Spinal cord (tissue), 10 donors: ENCODE data around the gene NSF. TPM values are rescaled to one million over a fixed set of nuclear protein-coding genes. Genes with fewer than 3 reads are reported as not detected.
"Not testable (repeated sequence)": the region's sequence is repeated elsewhere in the genome, so short reads cannot be mapped to it uniquely, and the experiment has no call there.

Source experiments
- DNase-seq, 6 donors: peaks; one replicate each; pipeline versions ENCODE4 v3.0.0 to v3.0.0-alpha.2; 2013 to 2015; ENCODE audit warnings: low spot score in 6 of 6, low read depth in 4 of 6
- H3K27ac ChIP-seq: one replicate; pipeline ENCODE4 v1.5.1; 2013; ENCODE audit warnings: low read depth, low read length, control low read depth
- H3K27me3 ChIP-seq: one replicate; pipeline ENCODE4 v1.6.1; 2013; ENCODE audit warnings: low read length; ENCODE audit not compliant: control insufficient read depth, insufficient read depth
- H3K36me3 ChIP-seq: one replicate; pipeline ENCODE4 v1.6.1; 2013; ENCODE audit warnings: low read length; ENCODE audit not compliant: control insufficient read depth, insufficient read depth
- H3K4me1 ChIP-seq: one replicate; pipeline ENCODE4 v1.6.1; 2013; ENCODE audit warnings: low read length; ENCODE audit not compliant: control insufficient read depth, insufficient read depth
- H3K4me3 ChIP-seq: one replicate; pipeline ENCODE4 v1.5.1; 2013; ENCODE audit warnings: low read depth, low read length, control low read depth
- H3K9me3 ChIP-seq: one replicate; pipeline ENCODE4 v1.6.1; 2013; ENCODE audit warnings: low read length; ENCODE audit not compliant: control insufficient read depth, insufficient read depth
- WGBS: methylation state at CpG from one replicate; pipeline ENCODE4 v1.1.5; 2013; ENCODE audit warnings: missing lambda C conversion rate; ENCODE audit not compliant: insufficient coverage; 5-methylcytosine and 5-hydroxymethylcytosine counted together
- polyA plus RNA-seq, 2 donors: library from polyadenylated mRNA; unstranded; fragments of 120-200 nt; gene quantifications; one replicate each; pipeline ENCODE4 v1.2.1, GENCODE V29; 2013; ENCODE audit not compliant: insufficient read length in 2 of 2
- total RNA-seq, 2 donors: library from RNA; depleted of rRNA in 1 of 2; stranded (reverse); fragments of 120-200 nt in 1 of 2; fragments of >200 nt in 1 of 2; gene quantifications; one replicate each; pipeline versions ENCODE4 v1.2.3 to v1.2.4, GENCODE V29; 2013 to 2014
- donor health status: healthy.

The NSF gene
- total and polyA plus RNA-seq, 4 donors: 46.8 to 266 (median 148) TPM

GRCh38 chr17:46741122-46741730, 150.8 kb downstream of the NSF start:
- WGBS: no CpG with 5 or more reads among the region's 2 CpGs
- DNase-seq: no peak

GRCh38 chr17:46742565-46743270, 152.2 kb downstream of the NSF start:
- no peaks in the 10 kb centered on the region for H3K9me3 ChIP-seq
- no peaks in the 10 kb centered on the region for H3K27me3 ChIP-seq
- H3K4me1 ChIP-seq: no peaks in the 10 kb centered on the region
- H3K4me3 ChIP-seq: no peak overlapping the region
- WGBS: 61% methylated on average over 4 of the region's 7 CpGs
- no peak for DNase-seq
- H3K36me3 ChIP-seq: no peaks in the 10 kb centered on the region
- H3K27ac ChIP-seq: no peak overlapping the region

More at GRCh38 chr17:46741122-46741730, 150.8 kb downstream of the NSF start:
- Histone ChIP-seq H3K9me3 (no peaks in the 10 kb centered on the region), H3K27ac (no peak overlapping the region), H3K27me3 (no peaks in the 10 kb centered on the region), H3K4me3 (no peak overlapping the region), H3K4me1 (no peaks in the 10 kb centered on the region), H3K36me3 (no peaks in the 10 kb centered on the region)

GRCh38 chr17:46744441-46744840, 154.0 kb downstream of the NSF start:
- Histone ChIP-seq H3K27ac (no peak overlapping the region), H3K4me3 (no peak overlapping the region), H3K4me1 (no peaks in the 10 kb centered on the region), H3K9me3 (no peaks in the 10 kb centered on the region), H3K36me3 (no peaks in the 10 kb centered on the region), H3K27me3 (no peaks in the 10 kb centered on the region)
- DNase-seq: no peak
- WGBS: no CpG with 5 or more reads among the region's 1 CpG

- Histone ChIP-seq H3K4me3 (no peak overlapping the region), H3K27me3 (no peaks in the 10 kb centered on the region), H3K4me1 (no peaks in the 10 kb centered on the region), H3K9me3 (no peaks in the 10 kb centered on the region), H3K27ac (no peak overlapping the region), H3K36me3 (no peaks in the 10 kb centered on the region)
- DNase-seq: no peak
- WGBS: 80% methylated on average over 1 of the region's 3 CpGs
Observed at GRCh38 chr17:46745376-46745775, 154.9 kb downstream of the NSF start.

GRCh38 chr17:46751425-46751824, 161.0 kb downstream of the NSF start:
- Histone ChIP-seq H3K4me3 (no peak overlapping the region), H3K27ac (no peak overlapping the region), H3K9me3 (no peaks in the 10 kb centered on the region), H3K36me3 (peaks cover 15% of the 10 kb centered on the region), H3K27me3 (no peaks in the 10 kb centered on the region), H3K4me1 (no peaks in the 10 kb centered on the region)
- 80% methylated on average over 1 of the region's 4 CpGs for WGBS
- DNase-seq: no peak

- no peak overlapping the region for H3K4me3 ChIP-seq
- WGBS: no CpG with 5 or more reads among the region's 3 CpGs
- H3K27me3 ChIP-seq: no peaks in the 10 kb centered on the region
- no peak for DNase-seq
- peaks cover 20% of the 10 kb centered on the region for H3K36me3 ChIP-seq
- no peaks in the 10 kb centered on the region for H3K4me1 ChIP-seq
- H3K9me3 ChIP-seq: no peaks in the 10 kb centered on the region
- no peak overlapping the region for H3K27ac ChIP-seq
Observed at GRCh38 chr17:46753776-46754175, 163.3 kb downstream of the NSF start.

- no peak overlapping the region for H3K4me3 ChIP-seq
- H3K27ac ChIP-seq: no peak overlapping the region
- no peak for DNase-seq
- peaks cover 24% of the 10 kb centered on the region for H3K36me3 ChIP-seq
- WGBS: 86% methylated on average over 1 of the region's 4 CpGs
- no peaks in the 10 kb centered on the region for H3K9me3 ChIP-seq
- H3K27me3 ChIP-seq: no peaks in the 10 kb centered on the region
- H3K4me1 ChIP-seq: no peaks in the 10 kb centered on the region
Observed at GRCh38 chr17:46756081-46756735, 165.7 kb downstream of the NSF start.

- no peaks in the 10 kb centered on the region for H3K9me3 ChIP-seq
- WGBS: no CpG with 5 or more reads among the region's 2 CpGs
- no peak overlapping the region for H3K4me3 ChIP-seq
- no peaks in the 10 kb centered on the region for H3K27me3 ChIP-seq
- H3K4me1 ChIP-seq: no peaks in the 10 kb centered on the region
- peaks cover 30% of the 10 kb centered on the region for H3K36me3 ChIP-seq
- H3K27ac ChIP-seq: no peak overlapping the region
- no peak for DNase-seq
Observed at GRCh38 chr17:46756861-46757260, 166.4 kb downstream of the NSF start.

GRCh38 chr17:46757588-46757987, 167.1 kb downstream of the NSF start:
- WGBS: 100% methylated on average over 1 of the region's 4 CpGs
- H3K9me3 ChIP-seq, H3K4me1 ChIP-seq, DNase-seq, H3K4me3 ChIP-seq, H3K27ac ChIP-seq, H3K27me3 ChIP-seq: not testable (repeated sequence)
- H3K36me3 ChIP-seq: peaks cover 29% of the 10 kb centered on the region

- Histone ChIP-seq H3K27me3 (no peaks in the 10 kb centered on the region), H3K36me3 (peaks cover 29% of the 10 kb centered on the region), H3K27ac (no peak overlapping the region), H3K4me1 (no peaks in the 10 kb centered on the region), H3K4me3 (no peak overlapping the region), H3K9me3 (no peaks in the 10 kb centered on the region)
- no peak for DNase-seq
- 95% methylated on average over 5 of the region's 5 CpGs for WGBS
Observed at GRCh38 chr17:46758614-46759013, 168.1 kb downstream of the NSF start.
